GM19438 (cell line): Measurements from ENCODE around the gene OR2K2.
"Not testable (repeated sequence)": the region's sequence is repeated elsewhere in the genome, so short reads cannot be mapped to it uniquely, and the experiment has no call there.

Experiments
- ATAC-seq: cut with Tn5 transposase; IDR thresholded peaks from one replicate; pipeline ENCODE4 v1.9.1; 2021; ENCODE audit warnings: low read depth; ENCODE audit not compliant: unreplicated experiment

Gene OR2K2, protein sequence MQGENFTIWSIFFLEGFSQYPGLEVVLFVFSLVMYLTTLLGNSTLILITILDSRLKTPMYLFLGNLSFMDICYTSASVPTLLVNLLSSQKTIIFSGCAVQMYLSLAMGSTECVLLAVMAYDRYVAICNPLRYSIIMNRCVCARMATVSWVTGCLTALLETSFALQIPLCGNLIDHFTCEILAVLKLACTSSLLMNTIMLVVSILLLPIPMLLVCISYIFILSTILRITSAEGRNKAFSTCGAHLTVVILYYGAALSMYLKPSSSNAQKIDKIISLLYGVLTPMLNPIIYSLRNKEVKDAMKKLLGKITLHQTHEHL

DNA sequence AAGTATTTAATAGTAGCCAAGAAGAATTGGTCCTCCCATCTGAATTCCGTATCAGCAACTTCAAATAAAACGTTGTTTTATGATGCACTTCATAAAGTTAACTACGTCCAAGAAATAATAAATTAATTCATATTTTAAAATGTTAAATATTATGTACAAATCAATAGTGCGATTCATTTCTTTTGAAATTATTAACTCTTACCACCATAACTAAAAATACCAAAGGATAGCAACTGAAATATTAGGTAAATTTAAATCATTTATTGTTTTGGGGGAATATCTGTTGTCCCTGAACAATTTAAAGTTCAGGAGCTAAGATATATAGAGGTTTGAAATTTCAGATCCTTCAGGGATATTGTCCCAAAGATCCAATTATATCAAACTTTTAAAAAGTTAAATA lies at the start of gene OR2K2:
OR2K2 (minus strand) TSS at position 101 of the 400 bp plus-strand sequence. CDS start 1,791 bp downstream, outside the sequence.
- ATAC-seq: no peak

DNA sequence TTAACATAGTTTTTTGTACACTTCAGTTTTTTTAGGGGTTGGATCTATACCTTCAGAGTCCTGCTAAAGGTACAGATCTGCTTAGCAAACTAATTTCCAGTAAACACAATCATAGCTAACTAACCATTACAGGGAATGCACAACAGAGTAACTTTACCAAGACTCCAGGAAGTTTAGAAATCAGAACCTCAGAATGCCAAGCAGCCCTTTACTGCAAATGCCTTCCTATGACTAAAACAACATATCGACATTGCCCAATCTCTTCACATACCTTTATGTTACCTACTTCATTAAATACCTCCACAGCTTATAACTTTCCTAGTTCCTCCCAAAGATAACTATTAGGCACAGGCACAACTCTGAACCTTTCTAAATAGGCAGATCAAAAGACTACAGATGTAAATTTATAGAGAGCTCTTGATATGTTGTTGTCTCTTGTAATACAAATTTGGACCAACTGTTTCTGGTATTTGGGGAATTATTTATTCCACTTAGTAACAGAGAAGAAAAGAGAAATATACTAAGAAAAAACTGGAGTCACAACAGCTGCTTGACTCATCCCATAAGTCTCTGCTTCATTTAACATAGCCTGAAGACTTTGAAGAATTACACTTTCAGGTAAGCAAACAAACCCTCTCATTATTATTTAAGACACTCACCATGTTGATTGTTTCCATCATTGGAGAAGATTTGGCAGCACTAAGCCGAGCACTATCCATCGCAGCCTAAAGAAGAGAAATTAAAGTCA lies 46.0 kb upstream of the OR2K2 start:
- ATAC-seq: no peak

DNA sequence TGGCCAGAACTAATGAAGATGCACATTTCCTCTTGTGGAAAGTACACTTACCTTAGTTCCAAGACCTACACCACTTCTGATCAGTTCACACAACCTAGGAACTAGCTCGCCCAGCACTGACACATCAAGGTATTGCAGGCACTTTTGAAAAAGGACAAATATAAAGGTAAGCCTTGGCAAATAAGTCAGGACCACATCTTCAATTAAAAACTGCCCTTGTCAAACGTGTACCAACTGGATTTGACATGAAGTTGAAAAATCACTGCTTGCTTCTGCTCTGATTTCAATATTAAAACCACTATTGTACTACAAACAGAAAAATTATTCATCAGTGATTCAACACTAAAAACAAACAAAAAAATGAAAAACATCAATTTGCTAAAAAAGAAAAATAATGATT lies 45.0 kb upstream of the OR2K2 start:
- ATAC-seq: no peak

DNA sequence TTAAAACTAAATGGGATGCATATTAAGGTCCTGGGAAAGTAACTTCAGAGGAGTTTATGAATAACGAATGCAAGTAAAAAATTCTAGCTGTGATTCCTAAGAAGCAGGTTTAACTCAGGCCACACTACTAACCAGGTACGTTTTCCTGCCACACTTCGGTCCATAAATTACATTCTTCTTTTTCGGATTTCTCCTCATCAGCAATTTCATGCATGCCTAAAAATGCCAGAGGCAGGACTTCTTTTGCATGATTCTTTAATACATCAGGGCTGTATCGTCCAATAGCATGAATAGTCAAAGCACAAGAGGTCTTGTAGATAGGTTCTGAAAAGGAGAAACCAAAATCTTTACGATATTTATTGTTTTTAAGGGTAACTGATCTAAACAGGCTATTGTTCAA lies 42.3 kb upstream of the OR2K2 start:
- ATAC-seq: no peak

DNA sequence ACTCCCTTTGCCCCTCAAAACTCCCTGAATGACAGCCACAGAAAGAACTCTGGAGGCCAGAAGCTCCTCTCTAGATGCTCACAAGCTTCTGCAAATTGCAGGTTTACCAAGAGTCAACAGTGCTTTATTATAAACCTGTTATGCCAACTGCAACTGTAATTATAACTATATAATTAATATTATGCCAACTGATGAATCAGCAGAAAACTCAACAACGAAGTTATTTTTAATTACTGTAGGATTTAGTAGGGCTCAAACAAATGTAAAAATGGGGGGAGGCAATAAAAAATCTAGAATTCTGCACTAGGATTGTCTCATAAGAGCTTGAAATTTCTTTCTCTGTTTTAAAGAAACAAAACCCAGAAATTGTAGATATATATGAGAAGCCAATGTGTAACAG lies 37.0 kb upstream of the OR2K2 start:
- no peak for ATAC-seq

DNA sequence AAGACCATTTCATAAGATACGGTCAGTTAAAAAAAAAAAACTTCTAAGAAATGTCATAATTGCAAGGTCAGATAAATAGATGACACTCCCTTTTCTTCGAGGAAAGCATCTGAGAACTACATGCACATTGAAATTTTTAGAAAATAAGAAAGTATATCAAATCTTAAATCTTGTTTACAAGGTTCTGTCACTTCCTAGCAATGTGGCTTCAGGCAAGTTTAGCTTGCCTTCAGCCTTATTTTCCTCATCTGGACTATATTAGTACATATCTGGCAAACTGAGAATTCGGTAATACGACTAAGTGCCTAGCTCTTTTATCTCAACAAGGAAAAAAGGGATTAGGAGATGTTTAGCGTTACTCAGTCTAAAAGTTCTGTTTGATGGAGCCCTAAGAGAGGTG lies 32.5 kb upstream of the OR2K2 start:
- ATAC-seq: no peak

DNA sequence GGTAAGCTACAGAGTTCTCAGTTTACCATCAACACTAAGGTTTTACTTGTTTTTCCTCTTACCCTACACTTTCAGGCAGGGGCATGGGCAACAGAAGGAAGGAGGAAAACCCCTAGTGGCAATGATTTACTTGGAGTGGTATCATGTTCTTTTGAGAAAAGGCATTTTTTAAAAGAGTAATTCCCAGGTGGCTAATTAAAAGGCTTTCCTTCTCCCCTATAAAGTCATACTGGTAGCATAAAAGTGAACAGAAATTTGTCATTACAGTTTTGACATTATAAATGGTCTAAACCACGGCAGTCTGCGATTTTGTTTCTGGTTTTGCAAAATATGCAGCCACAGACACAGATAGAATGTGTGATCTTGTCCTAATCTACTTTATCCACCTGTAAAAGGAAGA lies 30.9 kb upstream of the OR2K2 start:
- no peak for ATAC-seq

DNA sequence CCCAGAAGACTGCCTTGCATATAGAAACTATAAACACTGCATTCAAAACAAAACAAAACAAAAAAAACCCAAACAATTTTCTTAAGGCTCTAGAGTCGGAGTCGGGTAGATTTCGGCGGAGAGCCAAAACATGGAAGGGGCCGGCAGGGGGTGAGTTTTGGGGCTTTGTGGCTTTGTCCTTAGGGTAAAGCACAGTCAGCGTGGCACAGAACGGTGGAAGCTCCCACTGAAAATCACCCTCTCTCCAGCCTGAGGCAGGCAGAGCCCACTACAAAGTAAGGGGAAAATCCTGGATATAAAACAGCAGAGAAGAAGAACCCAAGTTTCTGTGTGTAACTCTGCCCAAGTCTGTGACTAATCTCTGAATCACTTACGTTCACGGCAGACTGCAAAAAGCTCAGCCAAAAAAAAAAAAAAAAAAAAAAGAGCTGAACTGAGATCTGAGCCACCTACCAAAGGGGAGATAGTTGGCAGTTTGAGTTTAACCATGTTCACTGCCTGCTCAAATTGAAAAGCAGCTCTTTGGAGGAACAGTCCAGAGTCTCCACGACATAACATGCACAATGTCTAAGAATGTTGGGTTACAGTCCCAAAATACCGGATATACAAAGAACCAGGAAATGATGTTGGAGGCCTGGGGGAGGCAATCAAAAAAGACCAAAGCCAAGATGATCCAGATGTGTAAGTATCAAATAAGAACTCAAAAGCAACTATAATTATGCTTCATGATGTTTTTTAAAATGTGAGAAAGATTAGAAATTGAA lies 26.6 kb upstream of the OR2K2 start:
- no peak for ATAC-seq

DNA sequence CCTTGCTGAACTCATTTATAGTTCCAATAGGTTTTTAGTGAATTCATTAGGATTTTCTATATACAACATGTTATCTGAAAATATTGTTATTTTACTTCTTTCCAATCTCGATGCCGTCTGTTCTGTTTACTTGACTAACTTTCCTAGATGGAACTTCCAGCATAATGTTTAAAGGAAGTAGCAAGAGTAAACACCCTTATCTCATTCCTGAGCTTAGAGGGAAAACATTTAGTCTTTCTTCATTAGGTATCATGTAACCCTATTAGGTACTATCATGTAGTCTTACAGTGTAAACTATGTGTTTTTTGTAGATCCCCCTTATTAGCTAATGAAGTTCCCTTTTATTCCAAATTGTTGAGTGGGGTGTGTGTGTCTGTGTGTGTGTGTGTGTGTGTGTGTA lies 22.5 kb upstream of the OR2K2 start:
- no peak for ATAC-seq

DNA sequence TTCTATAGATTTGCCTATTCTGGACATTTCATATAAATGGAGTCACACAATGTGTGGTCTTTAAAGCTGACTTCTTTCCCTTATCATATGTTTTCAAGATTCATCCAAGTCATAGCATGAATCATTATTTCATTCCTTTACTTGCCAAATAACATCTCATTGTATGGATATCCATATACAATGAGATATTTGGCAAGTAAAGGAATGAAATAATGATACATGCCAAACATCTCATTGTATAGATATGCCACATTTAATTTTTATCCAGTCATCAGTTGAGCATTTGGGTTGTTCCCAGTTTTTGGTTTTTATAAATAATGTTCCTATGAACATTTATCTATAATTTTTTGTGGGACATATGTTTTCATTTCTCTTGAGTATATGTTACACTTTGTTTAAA lies 20.5 kb upstream of the OR2K2 start:
- ATAC-seq: no peak

DNA sequence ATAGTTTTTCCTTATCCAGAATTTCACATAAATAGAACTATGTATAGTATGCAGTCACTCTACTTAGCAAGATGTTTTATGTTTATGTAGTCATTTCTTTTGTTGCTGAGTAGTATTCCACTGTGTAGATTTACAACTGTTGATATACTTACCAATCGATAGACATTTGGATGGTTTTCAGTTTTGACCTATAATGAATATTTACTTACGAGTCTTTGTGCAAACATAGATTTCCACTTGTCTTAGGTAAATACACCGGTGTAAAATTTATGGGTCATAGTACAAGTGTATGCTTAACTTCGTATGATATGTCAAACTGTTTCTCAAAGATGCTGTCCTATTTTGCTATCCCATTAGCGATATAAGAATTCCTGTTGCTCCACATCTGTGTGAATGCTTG lies 19.7 kb upstream of the OR2K2 start:
- no peak for ATAC-seq

DNA sequence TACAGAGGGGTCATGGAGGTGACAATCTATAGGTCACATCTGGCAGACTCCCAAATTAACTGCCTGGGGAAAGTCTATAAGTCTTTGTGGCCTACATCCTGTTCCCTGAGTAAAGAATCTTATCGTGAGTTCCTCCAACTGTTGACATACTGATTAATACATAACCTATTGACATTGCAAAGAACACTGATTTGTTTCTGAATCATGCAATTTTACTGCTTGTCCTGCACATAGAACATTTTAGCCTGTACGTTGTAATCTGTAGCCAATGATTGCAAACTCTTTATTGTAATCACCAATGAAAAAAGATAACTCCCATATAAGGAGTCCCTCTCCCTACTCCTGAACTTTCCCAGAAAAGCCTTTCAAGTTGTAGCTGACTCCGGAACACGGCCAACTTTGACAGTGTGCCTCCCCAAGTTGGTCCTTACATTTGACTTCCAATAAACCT lies 18.8 kb upstream of the OR2K2 start:
- ATAC-seq: no peak

DNA sequence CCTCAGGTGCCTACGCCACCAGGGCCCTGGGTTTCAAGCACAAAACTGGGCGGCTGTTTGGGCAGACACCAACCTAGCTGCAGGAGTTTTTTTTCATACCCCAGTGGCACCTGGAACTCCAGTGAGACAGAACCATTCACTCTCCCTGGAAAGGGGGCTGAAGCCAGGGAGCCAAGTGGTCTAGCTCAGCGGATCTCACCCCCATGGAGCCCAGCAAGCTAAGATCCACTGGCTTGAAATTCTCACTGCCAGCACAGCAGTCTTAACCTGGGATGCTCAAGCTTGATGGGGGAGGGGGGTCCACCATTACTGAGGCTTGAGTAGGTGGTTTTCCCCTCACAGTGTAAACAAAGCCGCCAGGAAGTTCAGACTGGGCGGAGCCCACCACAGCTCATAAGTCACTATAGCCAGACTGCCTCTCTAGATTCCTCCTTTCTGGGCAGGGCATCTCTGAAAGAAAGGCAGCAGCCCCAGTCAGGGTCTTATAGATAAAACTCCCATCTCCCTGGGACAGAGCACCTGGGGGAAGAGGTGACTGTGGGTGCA lies 4.4 kb upstream of the OR2K2 start:
- ATAC-seq: not testable (repeated sequence)

DNA sequence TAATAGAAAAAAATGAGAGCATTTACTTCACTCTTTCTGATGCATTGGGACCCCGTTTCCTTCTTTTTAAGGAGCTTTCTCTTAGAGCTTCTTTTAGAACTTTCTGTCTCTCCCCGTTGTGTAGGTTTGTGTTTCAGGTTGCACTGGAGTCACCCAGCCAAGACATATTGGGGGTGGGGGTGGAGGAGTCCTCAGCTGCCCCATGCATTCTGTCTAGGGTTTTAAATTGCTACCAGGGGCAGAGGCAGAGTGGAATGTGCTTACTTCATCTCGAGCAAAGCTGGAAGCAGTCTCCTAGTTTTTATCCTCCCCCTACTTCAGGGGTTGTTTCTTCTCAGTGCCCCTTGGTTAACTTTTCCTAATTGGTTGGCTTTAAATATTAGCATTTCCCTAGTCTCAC lies 9.4 kb downstream of the OR2K2 start:
- ATAC-seq: no peak

DNA sequence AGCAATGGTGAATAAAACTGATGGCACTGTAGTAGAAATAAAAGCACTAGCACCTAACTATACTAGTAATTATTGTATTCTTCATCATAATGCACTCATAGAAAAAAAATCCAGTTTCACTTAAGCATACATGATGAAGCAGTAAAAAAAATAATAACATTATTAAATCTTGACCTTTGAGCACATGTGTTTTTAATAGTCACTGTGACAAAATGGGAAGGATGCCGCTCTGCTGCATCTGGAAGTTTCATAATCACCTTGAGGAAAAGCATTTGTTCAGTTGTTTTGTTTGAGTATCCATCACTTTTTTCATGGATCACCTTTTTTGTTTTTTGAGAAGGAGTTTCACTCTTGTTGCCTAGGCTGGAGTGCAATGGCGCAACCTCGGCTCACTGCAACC lies 13.2 kb downstream of the OR2K2 start:
- ATAC-seq: no peak

DNA sequence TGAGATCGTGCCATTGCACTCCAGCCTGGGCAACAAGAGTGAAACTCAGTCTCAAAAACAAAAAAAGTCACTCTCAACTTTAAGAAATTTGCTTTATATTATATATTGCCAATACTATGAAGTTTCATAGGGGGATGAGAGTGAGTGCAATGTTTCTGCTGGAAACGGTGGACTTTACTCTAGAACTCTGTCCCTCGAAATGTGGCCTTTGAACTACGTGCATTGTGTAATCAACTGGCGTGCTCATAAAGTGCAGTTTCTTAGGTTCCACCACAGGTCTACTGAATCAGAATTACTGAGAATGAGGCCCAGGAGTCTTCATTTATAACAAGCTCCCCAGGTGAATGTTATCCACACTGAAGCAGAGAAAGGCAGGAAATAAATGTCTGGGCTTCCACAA lies 24.1 kb downstream of the OR2K2 start:
- no peak for ATAC-seq

DNA sequence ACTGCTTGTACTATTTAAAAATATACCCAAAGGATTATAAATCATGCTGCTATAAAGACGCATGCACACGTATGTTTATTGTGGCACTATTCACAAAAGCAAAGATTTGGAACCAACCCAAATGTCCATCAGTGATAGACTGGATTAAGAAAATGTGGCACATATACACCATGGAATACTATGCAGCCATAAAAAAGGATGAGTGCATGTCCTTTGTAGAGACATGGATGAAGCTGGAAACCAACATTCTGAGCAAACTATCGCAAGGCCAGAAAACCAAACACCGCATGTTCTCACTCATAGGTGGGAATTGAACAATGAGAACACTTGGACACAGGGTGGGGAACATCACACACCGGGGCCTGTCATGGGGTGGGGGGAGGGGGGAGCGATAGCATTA lies 26.0 kb downstream of the OR2K2 start:
- not testable (repeated sequence) for ATAC-seq

DNA sequence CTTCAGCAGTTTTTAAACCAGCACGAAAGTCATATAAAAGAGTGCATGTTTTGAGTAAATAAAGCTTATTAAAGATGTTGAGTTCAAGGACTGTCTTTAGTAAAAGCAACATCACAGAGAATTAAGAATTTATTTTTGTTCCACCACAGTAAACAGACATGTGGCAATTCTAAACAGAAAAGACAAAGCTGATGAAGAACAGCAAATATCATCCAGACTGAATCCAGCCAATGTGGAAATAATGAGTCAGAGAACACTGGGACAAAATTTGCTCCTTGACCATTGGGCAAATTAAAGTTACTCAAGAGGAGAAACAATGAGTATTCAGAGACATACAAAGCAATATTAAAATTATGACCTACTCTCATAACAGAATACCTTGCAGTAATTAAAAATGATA lies 28.8 kb downstream of the OR2K2 start:
- no peak for ATAC-seq

DNA sequence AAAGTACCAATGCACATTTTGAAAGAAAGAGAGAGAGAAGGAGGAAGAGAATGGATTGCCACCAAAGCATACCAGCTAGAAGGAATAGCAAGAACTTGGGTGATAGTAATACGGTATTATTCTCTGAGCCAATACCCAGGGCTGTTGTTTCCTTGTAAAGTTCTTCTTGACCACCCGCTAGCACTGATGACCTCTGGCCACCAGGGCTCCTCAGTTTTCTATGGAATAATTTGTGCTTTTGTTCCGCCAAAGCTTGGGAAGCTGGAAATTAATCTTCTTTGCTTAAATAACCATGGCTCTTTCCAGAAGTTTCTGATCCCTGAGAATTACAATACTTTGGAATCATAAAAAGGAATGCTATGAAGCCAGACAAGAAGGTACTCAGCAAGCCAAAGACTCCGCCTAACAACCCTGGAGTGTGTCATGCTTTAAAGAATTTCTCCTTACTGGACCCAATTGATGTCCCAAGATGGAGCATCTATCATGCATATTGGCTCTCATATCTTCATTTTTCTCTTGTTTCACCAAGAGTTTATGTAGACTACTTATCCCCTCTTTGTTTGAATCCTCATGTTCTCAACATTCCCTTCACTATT lies 29.8 kb downstream of the OR2K2 start:
- ATAC-seq: no peak

DNA sequence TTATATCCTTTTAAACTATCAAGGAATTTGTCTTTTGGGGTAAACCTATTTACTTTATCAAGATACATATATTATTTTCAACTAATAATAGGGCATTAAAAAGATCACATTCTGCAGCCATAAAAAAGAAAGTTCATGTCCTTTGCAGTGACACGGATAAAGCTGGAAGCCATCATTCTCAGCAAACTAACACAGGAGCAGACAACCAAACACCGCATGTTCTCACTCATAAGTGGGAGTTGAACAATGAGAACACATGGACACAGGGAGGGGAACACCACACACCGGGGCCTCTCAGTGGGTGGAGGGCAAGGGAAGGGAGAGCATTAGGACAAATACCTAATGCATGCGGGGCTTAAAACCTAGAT lies 30.4 kb downstream of the OR2K2 start:
- ATAC-seq: not testable (repeated sequence)
